NCI-H2196 (cell line): ENCODE data around the gene FUBP3.
A peak's percentile ranks its signal among the peaks of the same experiment; 100 is the strongest.

ENCODE experiments used
- DNase-seq: peaks from one replicate; lab custom pipeline; 2025; ENCODE audit not compliant: unreplicated experiment; lab: John Stamatoyannopoulos, UW

FUBP3 gene

GRCh38 chr9:130578865-130579737, at the start of gene FUBP3:
TSS of gene FUBP3 (plus strand) at chr9:130579577. CDS start at chr9:130579681, 104 bp downstream.
- DNase-seq: peak; percentile 94

DNA sequence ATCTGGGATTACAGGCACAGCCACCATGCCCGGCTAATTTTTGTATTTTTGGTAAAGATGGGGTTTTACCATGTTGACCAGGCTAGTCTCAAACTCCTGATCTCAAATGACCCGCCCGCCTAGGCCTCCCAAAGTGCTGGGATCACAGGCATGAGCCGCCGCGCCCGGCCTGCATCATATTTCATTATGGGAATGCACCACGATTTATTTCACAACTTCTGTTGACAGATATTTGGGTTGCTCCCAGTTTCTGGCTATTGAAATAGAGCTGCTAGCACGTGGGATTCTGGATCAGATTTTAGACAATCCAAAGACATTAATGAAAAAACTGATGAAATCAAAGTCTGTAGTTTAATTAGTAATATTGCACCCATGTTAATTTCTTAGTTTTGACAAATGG, 48.4 kb upstream of the FUBP3 start:
- DNase-seq: no peak

GRCh38 chr9:130531670-130532069, 47.7 kb upstream of the FUBP3 start:
- no peak for DNase-seq

GRCh38 chr9:130532426-130533080, 46.8 kb upstream of the FUBP3 start:
- no peak for DNase-seq

- DNase-seq: no peak
Observed at GRCh38 chr9:130535818-130536521, 43.4 kb upstream of the FUBP3 start.

- no peak for DNase-seq
Observed at GRCh38 chr9:130536701-130537107, 42.7 kb upstream of the FUBP3 start.

DNA sequence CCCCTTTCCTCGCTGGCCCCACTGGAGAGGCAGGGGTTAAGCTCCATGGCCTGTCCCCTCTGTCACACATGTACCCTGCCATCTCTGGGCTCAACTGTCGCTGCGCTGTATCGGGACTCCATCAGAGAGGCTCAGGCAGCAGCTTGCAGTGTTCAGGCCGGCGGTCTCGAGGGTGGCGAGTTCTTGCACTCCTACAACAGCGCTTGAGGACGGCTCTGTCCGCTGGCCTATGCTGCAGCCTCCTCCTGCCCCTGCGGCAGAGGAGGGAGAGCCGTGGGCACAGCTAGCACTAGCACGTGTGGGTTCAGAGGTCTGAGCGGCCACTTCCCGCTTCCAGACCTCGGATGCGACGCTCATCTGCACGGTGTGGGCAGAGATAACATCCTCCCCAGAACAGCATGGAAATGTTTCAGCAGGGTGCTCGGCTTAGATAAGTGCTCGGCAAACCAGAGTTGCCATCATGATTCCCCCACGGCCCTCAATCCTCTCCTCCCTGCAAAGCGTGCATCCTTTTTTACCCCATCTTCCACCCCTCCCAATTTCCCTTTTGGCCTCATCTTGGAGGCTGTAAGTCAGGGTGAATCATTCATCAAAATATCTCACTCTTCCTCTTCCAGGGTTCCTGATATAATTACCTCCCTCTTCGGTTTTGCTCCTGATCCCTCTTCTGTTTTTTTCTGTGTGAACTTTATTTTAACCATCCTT, 41.9 kb upstream of the FUBP3 start:
- DNase-seq: no peak

DNA sequence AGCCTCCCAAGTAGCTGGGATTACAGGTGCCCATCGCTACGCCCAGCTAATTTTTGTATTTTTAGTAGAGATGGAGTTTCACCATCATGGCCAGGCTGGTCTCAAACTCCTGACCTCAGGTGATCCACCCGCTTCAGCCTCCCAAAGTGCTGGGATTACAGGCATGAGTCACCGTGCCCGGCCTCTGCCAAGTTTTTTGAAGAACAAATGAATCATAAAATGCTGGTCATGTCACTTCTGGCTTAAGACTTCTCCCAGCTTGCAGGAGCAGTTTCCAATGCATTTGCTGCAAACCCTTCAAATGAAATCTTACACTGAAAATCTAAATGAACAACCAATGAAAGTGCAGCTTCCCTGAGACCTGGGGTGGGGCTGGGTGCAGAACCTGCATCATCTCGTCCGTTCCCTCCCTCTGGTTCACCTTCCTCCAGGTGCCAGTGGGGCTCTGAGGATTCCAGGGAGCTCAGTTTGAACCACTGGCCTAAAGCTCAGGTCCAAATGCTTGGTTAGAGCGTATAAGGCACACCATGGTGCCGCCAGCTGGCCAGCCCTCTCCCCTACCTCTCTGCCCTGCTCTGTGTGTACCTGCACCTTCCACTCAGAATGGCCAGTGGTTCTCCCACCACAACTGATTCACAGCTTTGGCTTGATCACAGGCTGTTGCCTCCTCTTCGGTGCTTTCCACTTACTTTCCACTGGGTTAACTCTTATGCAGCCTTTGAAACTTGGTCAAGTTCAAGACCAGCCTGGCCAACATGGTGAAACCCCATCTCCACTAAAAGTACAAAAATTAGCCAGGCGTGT, 39.8 kb upstream of the FUBP3 start:
- peak; percentile 23 for DNase-seq

DNA sequence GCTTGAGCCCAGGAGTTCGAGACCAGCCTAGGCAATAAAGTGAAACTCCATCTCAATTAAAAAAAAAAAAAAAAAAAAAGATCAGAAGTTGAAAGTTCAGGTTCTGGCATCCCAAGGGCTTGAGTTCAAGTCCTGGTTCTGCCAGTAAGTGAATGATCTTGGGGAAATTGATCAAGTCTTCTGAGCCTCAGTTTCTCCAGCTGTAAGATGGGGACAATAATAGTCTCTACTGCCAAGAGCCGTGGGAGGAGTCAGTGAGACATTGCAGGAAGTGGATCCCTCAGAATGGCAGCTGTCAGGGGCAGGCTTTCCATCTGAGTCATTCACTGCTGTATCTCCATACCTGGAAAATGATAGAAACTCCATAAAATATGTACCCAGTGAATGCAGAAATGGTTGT, 37.8 kb upstream of the FUBP3 start:
- no peak for DNase-seq

DNA sequence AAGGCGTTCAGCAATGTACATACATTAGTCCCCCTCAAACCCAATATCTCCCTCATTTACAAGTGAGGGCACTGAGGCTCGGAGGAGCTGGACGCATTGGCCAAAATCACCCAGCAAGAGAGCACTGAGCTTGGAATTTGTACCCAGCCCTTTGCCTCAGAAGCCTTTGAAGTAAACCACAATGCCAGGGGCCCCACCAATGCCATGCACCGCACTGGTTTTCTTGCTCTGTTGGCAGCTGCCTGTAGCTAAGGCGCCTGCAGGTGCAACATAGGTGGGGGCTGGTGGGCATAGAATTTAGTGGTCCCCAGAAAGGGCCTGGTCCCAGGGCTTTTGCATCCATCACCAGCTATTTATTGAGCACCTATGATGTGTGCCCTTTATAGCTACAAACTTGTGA, 37.3 kb upstream of the FUBP3 start:
- no peak for DNase-seq

GRCh38 chr9:130542457-130543228, 36.7 kb upstream of the FUBP3 start:
- DNase-seq: peak; percentile 18

- no peak for DNase-seq
Observed at GRCh38 chr9:130543368-130543767, 36.0 kb upstream of the FUBP3 start.

GRCh38 chr9:130543859-130544258, 35.5 kb upstream of the FUBP3 start:
- no peak for DNase-seq

DNA sequence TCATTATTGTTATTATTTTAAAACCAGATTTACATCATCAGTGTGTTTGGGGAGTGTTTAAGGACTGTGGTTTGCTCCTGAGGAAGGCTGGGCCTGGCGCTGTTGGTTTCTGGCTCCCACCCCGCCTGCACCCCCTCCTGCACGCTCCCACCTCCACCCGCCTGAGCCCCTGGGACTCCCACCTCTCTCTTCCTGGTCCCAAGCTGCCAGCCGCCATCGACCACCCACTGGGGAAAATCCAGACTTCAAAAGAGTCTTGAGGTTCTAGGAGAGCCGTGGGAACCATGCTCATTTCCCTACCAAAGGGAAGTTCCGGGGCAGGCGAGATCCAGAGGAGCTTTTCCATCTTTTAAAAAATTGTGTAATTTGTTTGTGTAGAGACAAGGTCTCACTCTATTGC, 35.0 kb upstream of the FUBP3 start:
- no peak for DNase-seq

GRCh38 chr9:130548103-130548502, 31.3 kb upstream of the FUBP3 start:
- DNase-seq: no peak

DNA sequence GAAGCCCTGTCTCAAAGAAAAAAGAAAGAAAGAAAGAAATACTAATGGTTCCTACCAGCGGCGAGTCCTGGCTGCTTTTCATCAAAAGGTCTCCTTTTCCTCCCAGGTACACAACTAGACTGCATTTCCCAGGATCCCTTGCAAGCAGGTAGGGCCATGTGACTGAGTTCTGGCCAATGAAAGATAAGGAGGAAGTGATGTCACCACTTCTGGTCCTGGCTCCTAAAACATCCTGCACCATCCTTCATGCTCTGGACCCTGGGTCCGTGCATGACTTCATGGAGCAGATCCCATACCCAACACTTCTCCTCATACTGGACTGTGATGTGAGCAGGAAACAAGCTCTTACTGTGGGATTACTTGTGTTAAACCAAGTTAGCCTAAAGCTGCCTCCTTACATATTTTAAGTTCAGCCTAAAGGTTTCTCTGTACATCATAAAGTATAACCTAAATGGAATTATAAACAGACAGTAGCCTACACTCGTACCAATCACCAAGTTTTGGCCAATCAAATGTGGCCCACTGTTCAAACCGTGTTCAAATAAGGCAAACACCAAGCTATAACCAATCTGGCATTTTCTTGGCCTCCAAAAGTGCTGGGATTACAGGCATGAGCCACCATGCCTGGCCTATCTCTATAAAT, 30.2 kb upstream of the FUBP3 start:
- DNase-seq: peak; percentile 14

DNA sequence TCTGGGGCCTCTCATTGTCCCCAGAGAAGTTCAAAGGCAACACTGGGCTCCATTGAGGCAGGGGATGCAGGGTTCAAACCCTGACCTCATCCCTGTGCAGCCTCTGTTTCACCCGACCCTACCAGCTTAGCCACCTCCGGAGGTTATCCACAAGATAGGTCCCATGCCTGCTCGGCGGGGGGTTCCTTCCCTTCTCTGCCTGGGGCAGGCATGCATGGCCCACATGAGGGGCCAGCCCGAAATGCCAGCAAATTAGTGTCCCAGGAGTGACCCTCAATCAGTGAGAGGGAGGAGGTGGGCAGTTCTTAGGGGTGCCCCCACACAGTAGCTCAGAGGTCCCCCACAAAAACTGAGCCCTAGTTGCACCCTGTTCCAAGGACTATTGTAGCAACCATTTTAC, 24.8 kb upstream of the FUBP3 start:
- DNase-seq: no peak

DNA sequence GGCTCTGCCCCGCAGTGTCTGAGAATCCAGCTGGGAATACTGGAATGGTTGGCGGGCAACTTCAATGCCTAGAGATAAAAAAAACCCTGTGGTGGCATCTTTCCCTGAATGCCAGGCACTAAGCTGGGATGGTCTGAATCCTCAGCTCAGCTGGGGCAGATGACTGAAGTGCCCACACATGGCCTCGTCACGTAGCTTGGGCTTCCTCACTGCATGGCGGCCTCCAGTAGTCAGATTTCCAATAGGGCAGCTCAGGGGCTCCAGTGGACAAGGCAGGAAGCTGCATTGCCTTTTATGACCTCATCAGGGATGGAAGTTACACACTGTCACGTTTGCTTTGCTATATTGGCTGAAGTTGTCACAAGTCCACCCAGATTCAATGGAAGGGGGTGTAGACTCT, 24.3 kb upstream of the FUBP3 start:
- DNase-seq: no peak

- DNase-seq: peak; percentile 41
Observed at GRCh38 chr9:130555968-130556367, 23.4 kb upstream of the FUBP3 start.
